H9 (cell line): ENCODE results near the gene SH3PXD2B. TPM values are rescaled to one million over a fixed set of nuclear protein-coding genes. Genes with fewer than 3 reads are reported as not detected.
A peak's percentile ranks its signal among the peaks of the same experiment; 100 is the strongest.

Experiments used
- DNase-seq: peaks from one replicate; pipeline ENCODE4 v3.0.0-alpha.2; 2017
- H2AFZ ChIP-seq: one replicate; pipeline ENCODE4 v1.6.1; 2013; ENCODE audit warnings: mild to moderate bottlenecking, low read length, control low read depth, moderate library complexity
- H2AK5ac ChIP-seq: 2 replicates; pipeline ENCODE4 v1.6.1; 2013; ENCODE audit warnings: low read length, control low read depth, mixed read lengths; ENCODE audit not compliant: insufficient read length
- H2BK120ac ChIP-seq: one replicate; pipeline ENCODE4 v1.6.1; 2013; ENCODE audit warnings: low read depth, mild to moderate bottlenecking, low read length, control low read depth, inconsistent platforms; ENCODE audit not compliant: poor library complexity, severe bottlenecking
- H2BK12ac ChIP-seq: 2 replicates; pipeline ENCODE4 v1.6.1; 2013; ENCODE audit warnings: low read length, control low read depth, mixed read lengths, low read depth; ENCODE audit not compliant: insufficient read length
- H2BK15ac ChIP-seq: 2 replicates; pipeline ENCODE4 v1.6.1; 2013; ENCODE audit warnings: low read depth, low read length, control low read depth
- H2BK20ac ChIP-seq: one replicate; pipeline ENCODE4 v1.6.1; 2013; ENCODE audit warnings: low read depth, mild to moderate bottlenecking, low read length, control low read depth, inconsistent platforms; ENCODE audit not compliant: poor library complexity, severe bottlenecking
- H2BK5ac ChIP-seq: 2 replicates; pipeline ENCODE4 v1.6.1; 2013; ENCODE audit warnings: low read length, control low read depth, mixed read lengths; ENCODE audit not compliant: insufficient read length
- H3K14ac ChIP-seq: 2 replicates; pipeline ENCODE4 v1.6.1; 2013; ENCODE audit warnings: low read length, control low read depth; ENCODE audit not compliant: insufficient read depth
- H3K18ac ChIP-seq: 2 replicates; pipeline ENCODE4 v1.6.1; 2013; ENCODE audit warnings: low read depth, mild to moderate bottlenecking, mixed read lengths, low read length, control low read depth; ENCODE audit not compliant: insufficient read length
- H3K23ac ChIP-seq: 2 replicates; pipeline ENCODE4 v1.6.1; 2013; ENCODE audit warnings: low read length, control low read depth, mixed read lengths, low read depth; ENCODE audit not compliant: insufficient read length
- H3K23me2 ChIP-seq: 2 replicates; pipeline ENCODE4 v1.6.1; 2013; ENCODE audit warnings: low read depth, mild to moderate bottlenecking, mixed read lengths, low read length, control low read depth; ENCODE audit not compliant: insufficient read length, poor library complexity, severe bottlenecking
- H3K27ac ChIP-seq: 2 replicates; pipeline ENCODE4 v1.5.1; 2013; ENCODE audit warnings: low read length, control low read depth, mixed read lengths, low read depth; ENCODE audit not compliant: insufficient read length
- H3K27me3 ChIP-seq: 2 replicates; pipeline ENCODE4 v1.6.1; 2013; ENCODE audit warnings: low read length, control low read depth, inconsistent platforms; ENCODE audit not compliant: insufficient read depth
- H3K4ac ChIP-seq: 2 replicates; pipeline ENCODE4 v1.6.1; 2013; ENCODE audit warnings: low read depth, mild to moderate bottlenecking, control low read depth, inconsistent platforms, low read length, moderate library complexity
- H3K4me1 ChIP-seq: 2 replicates; pipeline ENCODE4 v1.6.1; 2013; ENCODE audit warnings: low read length, control low read depth, inconsistent platforms; ENCODE audit not compliant: insufficient read depth
- H3K4me2 ChIP-seq: 2 replicates; pipeline ENCODE4 v1.6.1; 2013; ENCODE audit warnings: low read length, control low read depth, mixed read lengths; ENCODE audit not compliant: insufficient read length, insufficient read depth
- H3K56ac ChIP-seq: 2 replicates; pipeline ENCODE4 v1.6.1; 2013; ENCODE audit warnings: low read depth, mild to moderate bottlenecking, mixed read lengths, low read length, control low read depth; ENCODE audit not compliant: insufficient read length
- H3K79me1 ChIP-seq: 2 replicates; pipeline ENCODE4 v1.6.1; 2013; ENCODE audit warnings: low read depth, mild to moderate bottlenecking, moderate library complexity, low read length, control low read depth, inconsistent platforms; ENCODE audit not compliant: insufficient read depth, poor library complexity, severe bottlenecking
- H3K79me2 ChIP-seq: 2 replicates; pipeline ENCODE4 v1.6.1; 2013; ENCODE audit warnings: low read length, control low read depth, inconsistent platforms; ENCODE audit not compliant: insufficient read depth
- H3K9ac ChIP-seq: 2 replicates; pipeline ENCODE4 v1.6.1; 2013; ENCODE audit warnings: low read length, control low read depth, mixed read lengths; ENCODE audit not compliant: insufficient read length; ENCODE audit errors: extremely low read depth
- H3K9me3 ChIP-seq: one replicate; pipeline ENCODE4 v1.6.1; 2013; ENCODE audit warnings: low read depth, low read length, inconsistent platforms; ENCODE audit not compliant: control insufficient read depth
- H3T11ph ChIP-seq: one replicate; pipeline ENCODE4 v1.6.1; 2013; ENCODE audit warnings: mild to moderate bottlenecking, low read length, control low read depth, inconsistent platforms
- H4K20me1 ChIP-seq: one replicate; pipeline ENCODE4 v1.6.1; 2013; ENCODE audit not compliant: control insufficient read depth, insufficient read length, insufficient read depth
- H4K5ac ChIP-seq: 2 replicates; pipeline ENCODE4 v1.6.1; 2013; ENCODE audit warnings: low read depth, mild to moderate bottlenecking, mixed read lengths, low read length, control low read depth; ENCODE audit not compliant: insufficient read length
- H4K8ac ChIP-seq: replicated peaks from 2 replicates; pipeline ENCODE4 v1.6.1; 2013; ENCODE audit warnings: low read length, control low read depth, mixed read lengths, low read depth; ENCODE audit not compliant: insufficient read length
- H4K91ac ChIP-seq: 2 replicates; pipeline ENCODE4 v1.6.1; 2013; ENCODE audit warnings: low read depth, mild to moderate bottlenecking, moderate library complexity, mixed read lengths, low read length, control low read depth; ENCODE audit not compliant: insufficient read length
- H3K27ac Mint-ChIP-seq, 3 experiments: 2 replicates in 2 of 3; 3 replicates in 1 of 3; pipeline ENCODE4 v1.8.0; 2020 to 2021; ENCODE audit warnings: mixed read lengths in 3 of 3, mild to moderate bottlenecking in 1 of 3, moderate library complexity in 1 of 3
- H3K27me3 Mint-ChIP-seq: 2 replicates; pipeline ENCODE4 v1.8.0; 2021; ENCODE audit warnings: low read depth, mild to moderate bottlenecking, moderate library complexity, mixed read lengths
- H3K36me3 Mint-ChIP-seq, 3 experiments: 2 replicates in 2 of 3; 3 replicates in 1 of 3; pipeline ENCODE4 v1.8.0; 2020 to 2021; ENCODE audit warnings: low read depth in 3 of 3, mixed read lengths in 3 of 3; ENCODE audit not compliant: insufficient read depth in 1 of 3
- H3K4me1 Mint-ChIP-seq, 2 experiments: 2 replicates each; pipeline ENCODE4 v1.8.0; 2020; ENCODE audit warnings: mixed read lengths in 2 of 2
- H3K4me3 Mint-ChIP-seq, 2 experiments: 2 replicates in 1 of 2; 3 replicates in 1 of 2; pipeline ENCODE4 v1.8.0; 2020 to 2021; ENCODE audit warnings: mild to moderate bottlenecking in 2 of 2, mixed read lengths in 2 of 2, moderate library complexity in 1 of 2
- H3K9me3 Mint-ChIP-seq, 2 experiments: 2 replicates in 1 of 2; 3 replicates in 1 of 2; pipeline ENCODE4 v1.8.0; 2020; ENCODE audit warnings: mild to moderate bottlenecking in 2 of 2, mixed read lengths in 2 of 2, moderate library complexity in 1 of 2
- WGBS: extraction: QIAGEN DNeasy Blood & Tissue Kit; methylation state at CpG from one replicate; pipeline ENCODE4 v1.1.7; 2013; ENCODE audit warnings: missing lambda C conversion rate, low lambda C conversion rate, mixed read lengths; ENCODE audit not compliant: insufficient read length; ENCODE audit errors: extremely low coverage; 5-methylcytosine and 5-hydroxymethylcytosine counted together
- total RNA-seq: library from RNA; stranded (reverse); gene quantifications from 2 replicates; pipeline ENCODE4 v1.2.1, GENCODE V29; 2021
- TF ChIP-seq, protein P1 (sequence below): fragments of 200-600 bp; sonication (generic); conservative IDR thresholded peaks from 3 replicates; pipeline ENCODE4 v1.8.0; 2021; ENCODE audit warnings: antibody characterized with exemption, mild to moderate bottlenecking

SH3PXD2B gene
- total RNA-seq, 1 experiment from 2014 or later: 49.0 TPM

DNA sequence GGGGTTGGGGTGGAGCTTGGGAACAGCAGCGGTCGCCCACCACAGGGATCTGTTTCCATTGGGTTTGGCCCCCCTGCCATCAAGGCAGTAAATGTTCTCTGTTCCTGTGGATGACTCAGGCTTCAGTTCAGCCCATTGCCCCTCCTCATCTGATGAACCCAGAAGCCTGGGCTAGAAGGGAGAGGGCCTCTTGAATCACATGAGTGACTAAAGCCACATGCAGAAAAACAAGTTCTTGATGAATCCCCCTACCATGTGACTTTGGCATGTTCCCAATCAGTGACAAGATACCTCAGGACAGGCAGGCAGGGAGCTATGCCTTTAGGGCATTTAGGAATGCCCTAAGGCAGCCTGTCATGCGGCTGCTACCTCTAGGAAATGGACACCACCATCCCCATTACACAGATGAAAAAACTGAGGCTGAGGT, 2.5 kb downstream of the SH3PXD2B start:
- DNase-seq: peak; percentile 35
- H3K9ac ChIP-seq: no peak overlapping the region
- no peak overlapping the region for H2BK20ac ChIP-seq
- H2BK5ac ChIP-seq: no peak overlapping the region
- no peak overlapping the region for H4K5ac ChIP-seq
- no peak overlapping the region for H3K4me2 ChIP-seq
- no peak overlapping the region for H3K23ac ChIP-seq
- H2BK120ac ChIP-seq: no peak overlapping the region
- H3K79me2 ChIP-seq: peaks cover 11% of the 10 kb centered on the region; the same call in 1 of the 2 replicates
- no peak overlapping the region for H3K27ac ChIP-seq
- H4K91ac ChIP-seq: no peak overlapping the region
- H3K14ac ChIP-seq: no peak overlapping the region
- no peak overlapping the region for H3T11ph ChIP-seq
- no peak overlapping the region for H3K4ac ChIP-seq
- Mint-ChIP-seq H3K4me1 (peaks cover 50 to 72% of the 10 kb centered on the region in 2 experiments), H3K27ac (0 out of 7 replicates have a peak overlapping the region, but pooled peaks of 1 of the 3 experiments have one; percentile 55), H3K36me3 (peaks cover 3 to 29% (median 6%) of the 10 kb centered on the region in 3 experiments; a peak in 6 of 7 replicates), H3K27me3 (no peaks in the 10 kb centered on the region; the same call in none of the 2 replicates), H3K9me3 (peaks cover 0 to 3% of the 10 kb centered on the region in 2 experiments; a peak in 1 of 5 replicates), H3K4me3 (peak overlapping the region in 1 of 2 experiments; percentile 2; a peak in 1 of 5 replicates)
- H3K23me2 ChIP-seq: peaks cover 8% of the 10 kb centered on the region
- H3K9me3 ChIP-seq: no peaks in the 10 kb centered on the region
- no peak overlapping the region for H2AK5ac ChIP-seq
- no peak overlapping the region for H2BK12ac ChIP-seq
- H4K20me1 ChIP-seq: no peaks in the 10 kb centered on the region
- H3K79me1 ChIP-seq: peaks cover 2% of the 10 kb centered on the region
- H2AFZ ChIP-seq: no peak overlapping the region
- WGBS: no CpG with 5 or more reads among the region's 3 CpGs
- 0 out of 2 replicates have a peak, but pooled peaks cover 4% of the 10 kb centered on the region for H3K4me1 ChIP-seq
- H3K18ac ChIP-seq: no peak overlapping the region
- no peak overlapping the region for H4K8ac ChIP-seq
- H2BK15ac ChIP-seq: no peak overlapping the region
- H3K56ac ChIP-seq: no peak overlapping the region
- no peaks in the 10 kb centered on the region for H3K27me3 ChIP-seq
- TF ChIP-seq, protein P1, sequence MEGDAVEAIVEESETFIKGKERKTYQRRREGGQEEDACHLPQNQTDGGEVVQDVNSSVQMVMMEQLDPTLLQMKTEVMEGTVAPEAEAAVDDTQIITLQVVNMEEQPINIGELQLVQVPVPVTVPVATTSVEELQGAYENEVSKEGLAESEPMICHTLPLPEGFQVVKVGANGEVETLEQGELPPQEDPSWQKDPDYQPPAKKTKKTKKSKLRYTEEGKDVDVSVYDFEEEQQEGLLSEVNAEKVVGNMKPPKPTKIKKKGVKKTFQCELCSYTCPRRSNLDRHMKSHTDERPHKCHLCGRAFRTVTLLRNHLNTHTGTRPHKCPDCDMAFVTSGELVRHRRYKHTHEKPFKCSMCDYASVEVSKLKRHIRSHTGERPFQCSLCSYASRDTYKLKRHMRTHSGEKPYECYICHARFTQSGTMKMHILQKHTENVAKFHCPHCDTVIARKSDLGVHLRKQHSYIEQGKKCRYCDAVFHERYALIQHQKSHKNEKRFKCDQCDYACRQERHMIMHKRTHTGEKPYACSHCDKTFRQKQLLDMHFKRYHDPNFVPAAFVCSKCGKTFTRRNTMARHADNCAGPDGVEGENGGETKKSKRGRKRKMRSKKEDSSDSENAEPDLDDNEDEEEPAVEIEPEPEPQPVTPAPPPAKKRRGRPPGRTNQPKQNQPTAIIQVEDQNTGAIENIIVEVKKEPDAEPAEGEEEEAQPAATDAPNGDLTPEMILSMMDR: no peak
